Stimulated activated CD4-positive, alpha-beta T cell treated with anti-CD3 and anti-CD28 coated beads, Interleukin-15, amount 100 ng/mL, for 24 hours (primary cell): ENCODE data around the gene FBLN1.

Source experiments
- DNase-seq: peaks from one replicate; pipeline ENCODE4 v3.0.0-alpha.2; 2020

FBLN1 gene

GRCh38 chr22:45572444-45572843 is 69.8 kb downstream of the FBLN1 start:
- DNase-seq, result no peak

GRCh38 chr22:45574069-45574703 is 71.5 kb downstream of the FBLN1 start:
- no peak for DNase-seq

- DNase-seq, result no peak
Measured at GRCh38 chr22:45575173-45575572, 72.5 kb downstream of the FBLN1 start.

- no peak for DNase-seq
Measured at GRCh38 chr22:45575607-45576272, 73.1 kb downstream of the FBLN1 start.

- no peak for DNase-seq
Measured at GRCh38 chr22:45576273-45576625, 73.6 kb downstream of the FBLN1 start.

GRCh38 chr22:45576730-45577464 is 74.2 kb downstream of the FBLN1 start:
- DNase-seq, result no peak

GRCh38 chr22:45577746-45578523 is 75.3 kb downstream of the FBLN1 start:
- peak; percentile 86 for DNase-seq

- no peak for DNase-seq
Measured at GRCh38 chr22:45578524-45579147, 76.0 kb downstream of the FBLN1 start.

- DNase-seq, result no peak
Measured at GRCh38 chr22:45579306-45579705, 76.6 kb downstream of the FBLN1 start.

- no peak for DNase-seq
Measured at GRCh38 chr22:45579806-45580725, 77.4 kb downstream of the FBLN1 start.

GRCh38 chr22:45580726-45581381 is 78.2 kb downstream of the FBLN1 start:
- no peak for DNase-seq

- no peak for DNase-seq
Measured at GRCh38 chr22:45581549-45582080, 78.9 kb downstream of the FBLN1 start.

GRCh38 chr22:45582236-45582954 is 79.7 kb downstream of the FBLN1 start:
- no peak for DNase-seq

- no peak for DNase-seq
Measured at GRCh38 chr22:45582955-45583320, 80.3 kb downstream of the FBLN1 start.

- no peak for DNase-seq
Measured at GRCh38 chr22:45583504-45583903, 80.8 kb downstream of the FBLN1 start.

GRCh38 chr22:45584121-45584570 is 81.5 kb downstream of the FBLN1 start:
- DNase-seq, result no peak

- no peak for DNase-seq
Measured at GRCh38 chr22:45584621-45585436, 82.1 kb downstream of the FBLN1 start.

GRCh38 chr22:45585437-45585755 is 82.7 kb downstream of the FBLN1 start:
- no peak for DNase-seq

- DNase-seq, result no peak
Measured at GRCh38 chr22:45585946-45586540, 83.4 kb downstream of the FBLN1 start.
